Measurements from ENCODE around the gene MTREX. TPM values are rescaled to one million over a fixed set of nuclear protein-coding genes. Genes with fewer than 3 reads are reported as not detected.

Gene MTREX
- total and polyA plus RNA-seq, 3 donors from 2014 or later = 33.7 to 126 (median 108) TPM

GRCh38 chr5:55319491-55319890, 11.7 kb downstream of the MTREX start:
- Histone ChIP-seq H3K4me1 (peaks cover 4% of the 10 kb centered on the region), H3K9me3 (no peaks in the 10 kb centered on the region), H3K36me3 (ENCODE audit: low read depth, missing control alignments) (no peaks in the 10 kb centered on the region), H3K4me3 (no peak overlapping the region), H3K27me3 (no peaks in the 10 kb centered on the region), H3K27ac (no peak overlapping the region)
- intact Hi-C loops (cut with DNase I; ENCODE audit: low total_unique reads) = no loop called here
- DNase-seq = no peak
- no peak for TF ChIP-seq POLR2A (IDR thresholded peaks at IDR 0.05)
- TF ChIP-seq CTCF (IDR thresholded peaks at IDR 0.05) = no peak
- WGBS, 2 donors = 80 to 87% methylated on average over 1 of the region's 1 CpG

GRCh38 chr5:55320571-55320970, 12.8 kb downstream of the MTREX start:
- Histone ChIP-seq H3K36me3 (ENCODE audit: low read depth, missing control alignments) (no peaks in the 10 kb centered on the region), H3K4me1 (no peaks in the 10 kb centered on the region), H3K9me3 (no peaks in the 10 kb centered on the region), H3K27me3 (no peaks in the 10 kb centered on the region), H3K27ac (no peak overlapping the region), H3K4me3 (no peak overlapping the region)
- no peak for TF ChIP-seq POLR2A (IDR thresholded peaks at IDR 0.05)
- TF ChIP-seq CTCF (IDR thresholded peaks at IDR 0.05) = no peak
- 70 to 78% methylated on average over 4 of the region's 4 CpGs for WGBS, 2 donors
- intact Hi-C loops (cut with DNase I; ENCODE audit: low total_unique reads) = no loop called here
- DNase-seq = no peak

GRCh38 chr5:55324006-55324405, 16.2 kb downstream of the MTREX start:
- intact Hi-C loops (cut with DNase I; ENCODE audit: low total_unique reads) = no loop called here
- H3K4me1 ChIP-seq = no peaks in the 10 kb centered on the region
- no peak for DNase-seq
- no peak overlapping the region for H3K27ac ChIP-seq
- H3K27me3 ChIP-seq = no peaks in the 10 kb centered on the region
- H3K36me3 ChIP-seq (ENCODE audit: low read depth, missing control alignments) = no peaks in the 10 kb centered on the region
- TF ChIP-seq POLR2A (IDR thresholded peaks at IDR 0.05) (no peak), CTCF (IDR thresholded peaks at IDR 0.05) (no peak)
- H3K9me3 ChIP-seq = no peaks in the 10 kb centered on the region
- no peak overlapping the region for H3K4me3 ChIP-seq

- WGBS, 2 donors = 94 to 96% methylated on average over 1 of the region's 1 CpG
- Histone ChIP-seq H3K27me3 (no peaks in the 10 kb centered on the region), H3K27ac (no peak overlapping the region), H3K36me3 (ENCODE audit: low read depth, missing control alignments) (no peaks in the 10 kb centered on the region), H3K4me3 (no peak overlapping the region), H3K4me1 (no peaks in the 10 kb centered on the region), H3K9me3 (no peaks in the 10 kb centered on the region)
- TF ChIP-seq CTCF (IDR thresholded peaks at IDR 0.05) (peak; percentile 16 to 62 (median 37)), POLR2A (IDR thresholded peaks at IDR 0.05) (no peak)
- no peak for DNase-seq
- intact Hi-C loops (cut with DNase I; ENCODE audit: low total_unique reads) = no loop called here
Measured at GRCh38 chr5:55324815-55325418, 17.1 kb downstream of the MTREX start.

GRCh38 chr5:55325621-55326020, 17.8 kb downstream of the MTREX start:
- TF ChIP-seq CTCF (IDR thresholded peaks at IDR 0.05) = no peak
- Histone ChIP-seq H3K27ac (no peak overlapping the region), H3K27me3 (no peaks in the 10 kb centered on the region), H3K9me3 (no peaks in the 10 kb centered on the region), H3K4me1 (no peaks in the 10 kb centered on the region), H3K4me3 (no peak overlapping the region), H3K36me3 (ENCODE audit: low read depth, missing control alignments) (no peaks in the 10 kb centered on the region)
- no peak for DNase-seq
- intact Hi-C loops (cut with DNase I; ENCODE audit: low total_unique reads) = no loop called here
- WGBS, 2 donors = 89 to 95% methylated on average over 5 of the region's 5 CpGs

All from testis (tissue), 3 donors.